SK-N-SH (cell line): ENCODE measurements around the gene TP53AIP1. TPM values are rescaled to one million over a fixed set of nuclear protein-coding genes. Genes with fewer than 3 reads are reported as not detected.

Experiments used
- CTCF ChIA-PET: fragments of 300-600, 350-600 bp; formaldehyde crosslinking; extraction: SDS; loops from one replicate; lab custom pipeline; 2021; lab: Yijun Ruan, JAX
- POLR2A ChIA-PET: fragments of 350-600 bp; sonication (Branson Sonifier 250); formaldehyde crosslinking; extraction: SDS; loops from one replicate; lab custom pipeline; 2020; ENCODE audit warnings: antibody characterized with exemption, inconsistent platforms; lab: Yijun Ruan, JAX
- DNase-seq: peaks from one replicate; pipeline ENCODE4 v3.0.0; 2012
- H2AFZ ChIP-seq: fragments of 200-600 bp; sonication (generic); 2 replicates; pipeline ENCODE4 v1.8.1; 2016; ENCODE audit warnings: antibody characterized with exemption, mild to moderate bottlenecking, low read depth
- H3F3A ChIP-seq: fragments of 200-600 bp; sonication (generic); replicated peaks from 2 replicates; pipeline ENCODE3; 2016; ENCODE audit warnings: antibody characterized with exemption, mild to moderate bottlenecking; ENCODE audit not compliant: insufficient read depth
- H3K27ac ChIP-seq, 2 experiments: fragments of 200-500 bp in 1 of 2; fragments of 200-600 bp in 1 of 2; sonication (Bioruptor generic) in 1 of 2; sonication (generic), shearing (Covaris generic) in 1 of 2; 2 replicates each; pipeline versions ENCODE4 v1.5.1 to v1.6.1; 2014 to 2016; ENCODE audit warnings: low read depth in 2 of 2, inconsistent platforms in 1 of 2, low read length in 1 of 2, mild to moderate bottlenecking in 1 of 2, mixed read lengths in 1 of 2
- H3K27me3 ChIP-seq: fragments of 200-600 bp; sonication (generic), shearing (Covaris generic); 2 replicates; pipeline ENCODE4 v1.6.1; 2016; ENCODE audit warnings: mixed run types; ENCODE audit not compliant: insufficient read depth
- H3K36me3 ChIP-seq, 2 experiments: fragments of 200-500 bp in 1 of 2; fragments of 200-600 bp in 1 of 2; sonication (Bioruptor generic) in 1 of 2; sonication (generic) in 1 of 2; replicated peaks in 1 of 2; 2 replicates each; pipeline versions ENCODE3 to v1.5.1; 2014 to 2016; ENCODE audit warnings: low read length in 1 of 2, mild to moderate bottlenecking in 1 of 2; ENCODE audit not compliant: insufficient read depth in 2 of 2, control insufficient read depth in 1 of 2
- H3K4me1 ChIP-seq, 2 experiments: fragments of 200-500 bp in 1 of 2; fragments of 200-600 bp in 1 of 2; sonication (Bioruptor generic) in 1 of 2; sonication (generic), shearing (Covaris generic) in 1 of 2; 2 replicates each; pipeline versions ENCODE4 v1.5.1 to v1.6.1; 2014 to 2016; ENCODE audit warnings: low read depth in 1 of 2, low read length in 1 of 2, mixed run types in 1 of 2; ENCODE audit not compliant: insufficient read depth in 2 of 2, control insufficient read depth in 1 of 2
- H3K4me2 ChIP-seq: fragments of 200-600 bp; sonication (generic), shearing (Covaris generic); 2 replicates; pipeline ENCODE4 v1.6.1; 2017; ENCODE audit warnings: mixed run types
- H3K4me3 ChIP-seq, 2 experiments: fragments of 200-500 bp in 1 of 2; fragments of 200-600 bp in 1 of 2; sonication (Bioruptor generic) in 1 of 2; sonication (generic), shearing (Covaris generic) in 1 of 2; 2 replicates each; pipeline versions ENCODE4 v1.5.1 to v1.8.1; 2014 to 2016; ENCODE audit warnings: low read depth in 2 of 2, inconsistent platforms in 1 of 2, low read length in 1 of 2, mild to moderate bottlenecking in 1 of 2, mixed read lengths in 1 of 2, moderate library complexity in 1 of 2
- H3K79me2 ChIP-seq: fragments of 200-600 bp; sonication (generic); 2 replicates; pipeline ENCODE4 v1.8.1; 2017; ENCODE audit warnings: mild to moderate bottlenecking; ENCODE audit not compliant: insufficient read depth
- H3K9ac ChIP-seq: fragments of 200-600 bp; sonication (generic); 2 replicates; pipeline ENCODE4 v1.6.1; 2017; ENCODE audit warnings: mixed run types
- H3K9me2 ChIP-seq: fragments of 200-600 bp; sonication (generic); 2 replicates; pipeline ENCODE4 v1.6.1; 2017; ENCODE audit warnings: mixed run types
- H3K9me3 ChIP-seq: fragments of 200-600 bp; sonication (generic); 2 replicates; pipeline ENCODE4 v1.6.1; 2017; ENCODE audit warnings: mixed run types, mild to moderate bottlenecking, moderate library complexity
- H4K20me1 ChIP-seq: fragments of 200-600 bp; sonication (generic); 2 replicates; pipeline ENCODE4 v1.6.1; 2017; ENCODE audit warnings: mild to moderate bottlenecking, mixed run types; ENCODE audit not compliant: insufficient read depth
- CTCF ChIP-seq: fragments of 200-600 bp; sonication (generic); IDR thresholded peaks from 2 replicates; pipeline ENCODE4 v1.6.1; 2017; ENCODE audit warnings: antibody characterized with exemption, mild to moderate bottlenecking, moderate library complexity
- MXI1 ChIP-seq: IDR thresholded peaks from 2 replicates; pipeline ENCODE4 v1.6.1; 2012; ENCODE audit warnings: mild to moderate bottlenecking, low read depth, low read length, improper control_type of control experiment
- TEAD4 ChIP-seq: IDR thresholded peaks from 2 replicates; pipeline ENCODE4 v1.4.0; 2012; ENCODE audit warnings: mild to moderate bottlenecking, borderline replicate concordance; ENCODE audit not compliant: insufficient read depth
- ZBTB33 ChIP-seq: IDR thresholded peaks from 2 replicates; pipeline ENCODE4 v1.4.0; 2012; ENCODE audit warnings: low read depth, borderline replicate concordance
- WGBS: methylation state at CpG from one replicate; pipeline ENCODE4 v1.1.6; 2017; ENCODE audit warnings: low lambda C conversion rate; 5-methylcytosine and 5-hydroxymethylcytosine counted together
- polyA plus RNA-seq, 3 experiments: library from polyadenylated mRNA; depleted of rRNA; stranded (reverse); fragments of >200 nt; gene quantifications; 2 replicates each; pipeline ENCODE4 v1.2.3, GENCODE V29; 2012

Gene TP53AIP1
- polyA plus RNA-seq, 1 of the 3 experiments (the other 2 are of a cell fraction), result 0.05 TPM

- no peak for TF ChIP-seq CTCF
- peaks cover 16 to 27% of the 10 kb centered on the region in 2 experiments; a peak in 3 of 4 replicates for H3K4me1 ChIP-seq
- peak overlapping the region; percentile 45; the same call in 1 of the 2 replicates for H3K9ac ChIP-seq
- no peaks in the 10 kb centered on the region for H3K9me2 ChIP-seq
- peak overlapping the region in 1 of 2 experiments; percentile 53; a peak in 2 of 4 replicates for H3K4me3 ChIP-seq
- no peak overlapping the region for H3K27ac ChIP-seq
- peak overlapping the region; percentile 78; the same call in 1 of the 2 replicates for H2AFZ ChIP-seq
- WGBS, result 58% methylated on average over 11 of the region's 25 CpGs
- peak overlapping the region; percentile 69; the same call in 1 of the 2 replicates for H3K4me2 ChIP-seq
- ChIA-PET POLR2A (no interaction called here), CTCF (interaction anchor here (0.9 to 13.6 kb wide), 5 partner anchors 14 to 747 kb away, joined by 3 to 201 read pairs (median 12); partner anchors contain the start of gene KCNJ5)
- no peaks in the 10 kb centered on the region for H3K79me2 ChIP-seq
- no peaks in the 10 kb centered on the region for H3K9me3 ChIP-seq
- H3K27me3 ChIP-seq, result no peaks in the 10 kb centered on the region
- peaks cover 5% of the 10 kb centered on the region for H3F3A ChIP-seq
- no peaks in the 10 kb centered on the region for H4K20me1 ChIP-seq
- peak; percentile 85 for DNase-seq
- H3K36me3 ChIP-seq, result no peaks in the 10 kb centered on the region
Observed at GRCh38 chr11:128904656-128905344, 37.9 kb downstream of the TP53AIP1 start.

GRCh38 chr11:128904303-128904655, 38.4 kb downstream of the TP53AIP1 start:
- Histone ChIP-seq H3K36me3 (no peaks in the 10 kb centered on the region), H3K9me2 (no peaks in the 10 kb centered on the region), H3F3A (peaks cover 5% of the 10 kb centered on the region), H3K27ac (no peak overlapping the region), H2AFZ (no peak overlapping the region), H3K9ac (no peak overlapping the region), H3K79me2 (no peaks in the 10 kb centered on the region), H4K20me1 (no peaks in the 10 kb centered on the region), H3K4me1 (peaks cover 16 to 24% of the 10 kb centered on the region in 2 experiments; a peak in 3 of 4 replicates), H3K4me3 (no peak overlapping the region), H3K9me3 (no peaks in the 10 kb centered on the region), H3K27me3 (no peaks in the 10 kb centered on the region), H3K4me2 (no peak overlapping the region)
- WGBS, result 98% methylated on average over 12 of the region's 14 CpGs
- DNase-seq, result no peak
- ChIA-PET POLR2A (no interaction called here), CTCF (interaction anchor here (1.5 to 13.6 kb wide), 3 partner anchors 15 to 52 kb away, joined by 4 to 201 read pairs (median 89); partner anchors contain the start of gene KCNJ5)
- no peak for TF ChIP-seq MXI1
- TF ChIP-seq ZBTB33, result no peak
- TF ChIP-seq TEAD4, result no peak
